Effector memory CD4-positive, alpha-beta T cell (primary cell): ENCODE results near the gene NT5DC1.

ENCODE experiments used
- DNase-seq, 3 donors: peaks; one replicate each; pipeline ENCODE4 v3.0.0-alpha.2; 2020
- H3K27ac ChIP-seq: 2 replicates; pipeline ENCODE4 v1.7.0; 2013; ENCODE audit warnings: mild to moderate bottlenecking, low read length, moderate library complexity; ENCODE audit not compliant: insufficient read depth, poor library complexity, severe bottlenecking
- H3K27me3 ChIP-seq: replicated peaks from 2 replicates; pipeline ENCODE4 v1.7.0; 2013; ENCODE audit warnings: mild to moderate bottlenecking, low read length; ENCODE audit not compliant: insufficient read depth, control insufficient read depth, poor library complexity, severe bottlenecking
- H3K36me3 ChIP-seq: 2 replicates; pipeline ENCODE4 v1.7.0; 2013; ENCODE audit warnings: mild to moderate bottlenecking, low read length, moderate library complexity; ENCODE audit not compliant: control insufficient read depth, insufficient read depth
- H3K4me1 ChIP-seq: 2 replicates; pipeline ENCODE4 v1.7.0; 2013; ENCODE audit warnings: low read length, mild to moderate bottlenecking; ENCODE audit not compliant: control insufficient read depth, insufficient read depth, poor library complexity, severe bottlenecking
- H3K4me3 ChIP-seq: 2 replicates; pipeline ENCODE4 v1.7.0; 2013; ENCODE audit warnings: low read length, low read depth, mild to moderate bottlenecking; ENCODE audit not compliant: insufficient read depth, poor library complexity, severe bottlenecking
- H3K9me3 ChIP-seq: 2 replicates; pipeline ENCODE4 v1.7.0; 2013; ENCODE audit warnings: mild to moderate bottlenecking, low read length, moderate library complexity; ENCODE audit not compliant: control insufficient read depth

NT5DC1 gene

GRCh38 chr6:116180375-116180774 lies 79.7 kb downstream of the NT5DC1 start:
- Histone ChIP-seq H3K4me3 (no peak overlapping the region), H3K9me3 (peaks cover under 1% of the 10 kb centered on the region), H3K4me1 (no peaks in the 10 kb centered on the region), H3K27ac (no peak overlapping the region), H3K27me3 (no peaks in the 10 kb centered on the region), H3K36me3 (no peaks in the 10 kb centered on the region)
- no peak for DNase-seq

DNA sequence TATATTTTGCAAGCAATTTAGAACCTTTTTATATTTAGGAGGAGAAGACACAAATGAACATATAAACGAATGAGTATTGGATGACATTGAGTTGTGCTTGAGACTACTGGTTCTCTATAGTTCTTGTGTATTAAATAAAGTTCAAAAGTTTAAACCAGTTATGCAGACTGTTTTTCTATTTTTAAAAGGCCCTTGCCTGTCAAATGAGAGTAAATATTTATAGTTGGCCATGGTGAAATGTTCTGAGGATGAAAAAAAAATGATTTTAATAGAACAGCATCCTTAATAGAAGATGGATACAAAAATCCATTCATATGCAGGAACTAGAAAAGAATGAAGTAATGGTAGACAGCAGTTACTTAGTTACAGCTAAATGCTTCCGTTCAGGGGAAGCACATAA lies 88.8 kb downstream of the NT5DC1 start:
- H3K36me3 ChIP-seq: peaks cover 7% of the 10 kb centered on the region
- no peaks in the 10 kb centered on the region for H3K9me3 ChIP-seq
- no peak overlapping the region for H3K27ac ChIP-seq
- no peaks in the 10 kb centered on the region for H3K4me1 ChIP-seq
- H3K4me3 ChIP-seq: no peak overlapping the region
- DNase-seq: no peak
- H3K27me3 ChIP-seq: no peaks in the 10 kb centered on the region

- no peak for DNase-seq
- no peaks in the 10 kb centered on the region for H3K4me1 ChIP-seq
- no peak overlapping the region for H3K27ac ChIP-seq
- no peaks in the 10 kb centered on the region for H3K27me3 ChIP-seq
- H3K36me3 ChIP-seq: peaks cover 7% of the 10 kb centered on the region
- no peak overlapping the region for H3K4me3 ChIP-seq
- no peaks in the 10 kb centered on the region for H3K9me3 ChIP-seq
These were observed 89.9 kb downstream of the NT5DC1 start for GRCh38 chr6:116190550-116190949.

- Histone ChIP-seq H3K4me1 (no peaks in the 10 kb centered on the region), H3K36me3 (peaks cover 7% of the 10 kb centered on the region), H3K9me3 (no peaks in the 10 kb centered on the region)
These were observed 91.2 kb downstream of the NT5DC1 start for GRCh38 chr6:116191881-116192280.

DNA sequence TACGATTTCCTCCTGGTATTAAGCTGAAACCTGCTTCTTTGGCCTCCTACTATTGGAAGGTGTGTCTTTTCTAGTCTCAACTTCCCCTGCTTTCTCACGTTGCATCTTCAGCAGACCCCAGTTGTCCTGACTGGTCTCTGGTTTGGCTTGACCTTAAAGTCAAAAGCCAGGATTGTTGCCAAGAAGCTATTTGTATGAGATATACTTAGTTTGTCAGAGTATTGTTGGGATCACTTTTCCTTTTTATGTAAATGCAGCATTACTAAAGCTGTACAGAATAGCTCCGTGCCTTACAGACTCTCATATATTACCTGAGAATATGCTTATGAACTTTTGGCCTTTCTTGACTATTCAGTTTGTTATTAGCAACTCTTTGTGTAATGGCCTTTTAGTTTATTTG lies 92.1 kb downstream of the NT5DC1 start:
- H3K9me3 ChIP-seq: no peaks in the 10 kb centered on the region
- H3K27me3 ChIP-seq: no peaks in the 10 kb centered on the region
- no peak for DNase-seq
- H3K4me1 ChIP-seq: no peaks in the 10 kb centered on the region
- peaks cover 7% of the 10 kb centered on the region for H3K36me3 ChIP-seq
- no peak overlapping the region for H3K27ac ChIP-seq
- H3K4me3 ChIP-seq: no peak overlapping the region

More at GRCh38 chr6:116191881-116192280, 91.2 kb downstream of the NT5DC1 start:
- no peak for DNase-seq
- no peak overlapping the region for H3K4me3 ChIP-seq
- no peaks in the 10 kb centered on the region for H3K27me3 ChIP-seq
- H3K27ac ChIP-seq: no peak overlapping the region

DNA sequence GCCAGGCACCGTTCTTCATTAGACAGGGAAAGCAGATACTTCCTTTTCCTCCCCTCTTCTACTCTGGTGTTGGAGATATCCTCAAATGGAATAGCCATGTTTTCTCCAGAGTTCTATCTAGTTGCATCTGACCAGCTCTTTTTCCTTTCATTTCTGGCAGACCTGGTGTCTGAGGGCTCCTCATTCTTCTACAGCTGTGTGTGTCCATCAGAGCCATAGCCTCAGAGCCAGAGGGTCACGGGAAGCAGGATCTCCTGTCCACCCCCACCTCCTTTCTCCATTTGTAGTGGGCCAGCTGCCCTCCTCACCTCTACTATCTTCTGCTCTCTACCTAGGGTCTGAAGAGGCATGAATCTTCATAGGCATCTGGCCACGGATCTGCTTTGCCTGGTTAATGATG lies 96.2 kb downstream of the NT5DC1 start:
- Histone ChIP-seq H3K4me3 (no peak overlapping the region), H3K36me3 (no peaks in the 10 kb centered on the region), H3K27me3 (no peaks in the 10 kb centered on the region), H3K4me1 (no peaks in the 10 kb centered on the region), H3K9me3 (no peaks in the 10 kb centered on the region), H3K27ac (no peak overlapping the region)
- no peak for DNase-seq

DNA sequence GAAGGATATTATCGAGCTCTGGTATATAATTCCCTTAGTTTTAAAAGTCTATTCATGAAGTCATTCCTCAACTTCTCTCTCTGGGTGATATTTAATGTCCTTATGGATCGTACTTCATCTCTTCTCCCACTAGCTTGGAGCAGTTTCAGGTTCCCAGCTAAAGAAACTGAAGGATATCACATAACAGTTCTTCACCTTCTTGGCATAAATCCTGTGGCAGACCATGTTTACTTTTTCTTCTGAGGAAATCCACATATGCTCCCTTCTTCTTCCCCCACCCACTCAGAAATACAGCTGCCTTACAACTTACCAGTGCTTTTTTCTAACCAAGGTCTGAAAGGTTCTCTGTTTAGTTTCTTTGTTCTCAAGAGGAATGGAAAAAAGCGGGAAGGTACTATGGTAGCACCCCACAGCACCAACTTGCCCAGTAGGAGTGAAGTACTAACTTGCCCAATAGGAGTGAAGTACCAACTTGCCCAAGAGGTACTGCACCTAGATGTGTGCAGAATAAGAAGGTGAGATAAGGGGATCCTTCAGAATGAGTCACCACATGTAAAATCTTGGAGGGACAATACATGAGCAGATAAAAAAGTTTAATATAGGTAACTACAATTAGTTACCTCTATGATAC lies 100.1 kb downstream of the NT5DC1 start:
- Histone ChIP-seq H3K27me3 (no peaks in the 10 kb centered on the region), H3K9me3 (no peaks in the 10 kb centered on the region), H3K4me3 (no peak overlapping the region), H3K36me3 (no peaks in the 10 kb centered on the region), H3K4me1 (no peaks in the 10 kb centered on the region), H3K27ac (no peak overlapping the region)
- no peak for DNase-seq

DNA sequence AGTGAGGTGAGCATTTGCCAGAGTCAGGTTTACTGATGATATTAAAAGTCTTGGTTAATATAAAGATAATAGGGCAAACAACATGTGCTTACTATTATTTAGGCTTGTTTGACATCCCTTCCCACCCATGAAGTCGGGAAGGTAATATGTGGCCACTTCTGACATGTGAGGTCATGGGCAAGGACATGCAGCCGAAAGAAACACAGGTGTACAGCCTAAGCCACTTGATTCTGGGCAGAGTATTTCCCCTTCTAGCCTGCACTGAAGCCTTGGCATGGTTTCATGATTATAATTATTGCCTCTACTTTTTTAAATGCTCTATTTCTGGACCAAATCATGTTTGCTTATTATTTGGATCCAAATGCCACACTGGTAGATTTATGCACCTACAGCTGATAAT lies 100.9 kb downstream of the NT5DC1 start:
- H3K4me1 ChIP-seq: no peaks in the 10 kb centered on the region
- H3K27me3 ChIP-seq: no peaks in the 10 kb centered on the region
- H3K4me3 ChIP-seq: no peak overlapping the region
- DNase-seq: no peak
- no peaks in the 10 kb centered on the region for H3K9me3 ChIP-seq
- H3K36me3 ChIP-seq: no peaks in the 10 kb centered on the region
- no peak overlapping the region for H3K27ac ChIP-seq

DNA sequence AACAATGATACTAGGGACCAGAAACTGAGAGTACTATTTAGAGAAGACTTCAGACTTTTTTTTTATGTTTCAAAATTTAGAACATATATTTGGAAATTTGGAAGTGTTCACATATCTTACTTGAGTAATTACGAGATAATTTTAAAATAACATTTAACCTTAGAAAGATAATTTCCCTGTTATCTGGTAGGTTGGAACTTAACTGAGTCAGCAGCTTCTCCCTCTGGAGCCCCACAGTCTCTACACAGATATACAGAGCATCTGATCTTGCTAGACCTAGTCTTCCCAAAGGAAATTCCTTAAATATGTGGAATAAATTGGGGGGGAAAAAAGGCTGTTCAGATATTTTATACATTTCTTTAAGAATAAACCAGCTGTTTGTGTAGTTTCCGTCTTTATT lies 104.6 kb downstream of the NT5DC1 start:
- H3K4me3 ChIP-seq: no peak overlapping the region
- DNase-seq: no peak
- H3K36me3 ChIP-seq: peaks cover 4% of the 10 kb centered on the region
- H3K27ac ChIP-seq: no peak overlapping the region
- H3K9me3 ChIP-seq: no peaks in the 10 kb centered on the region
- H3K27me3 ChIP-seq: no peaks in the 10 kb centered on the region
- H3K4me1 ChIP-seq: no peaks in the 10 kb centered on the region

DNA sequence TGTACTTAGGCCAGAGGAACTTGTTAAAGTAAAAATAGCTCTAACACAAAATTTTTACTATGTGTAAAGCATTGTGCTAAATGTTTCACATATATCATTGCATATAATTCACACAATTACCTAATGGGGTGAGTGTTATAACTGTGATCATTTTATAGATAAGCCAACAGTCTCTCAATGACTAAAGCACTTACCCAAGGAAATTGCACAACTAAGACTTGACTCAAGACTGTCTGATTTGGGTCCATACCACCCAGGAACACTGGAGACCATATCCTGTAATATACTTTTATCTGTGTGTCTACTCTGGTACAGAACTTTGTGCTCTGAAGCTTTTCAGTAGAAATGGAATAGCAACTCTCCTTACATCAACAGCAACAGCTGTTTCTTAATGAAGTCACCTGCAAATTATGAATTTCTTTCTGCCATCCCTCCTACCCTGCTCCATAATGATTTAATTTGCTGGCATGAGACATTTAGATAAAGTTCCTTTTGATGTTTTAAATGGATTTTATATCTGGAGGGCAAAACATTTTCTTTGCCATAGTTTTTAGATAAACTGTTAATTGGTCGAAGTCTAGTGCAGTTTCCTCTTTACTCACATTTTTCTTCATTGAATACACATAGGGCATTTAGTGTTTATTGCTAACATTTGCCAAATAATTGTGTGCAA lies 105.7 kb downstream of the NT5DC1 start:
- Histone ChIP-seq H3K4me3 (no peak overlapping the region), H3K4me1 (no peaks in the 10 kb centered on the region), H3K36me3 (peaks cover 4% of the 10 kb centered on the region), H3K27me3 (no peaks in the 10 kb centered on the region), H3K27ac (no peak overlapping the region), H3K9me3 (no peaks in the 10 kb centered on the region)
- no peak for DNase-seq
